SU-DHL-6 (cell line): ENCODE data around the gene COPS9.

ENCODE experiments used
- H2AFZ ChIP-seq: fragments of 200-600 bp; sonication (generic); 2 replicates; pipeline ENCODE4 v1.6.1; 2014; ENCODE audit warnings: low read depth, mild to moderate bottlenecking, moderate library complexity, mixed read lengths, antibody characterized with exemption, low read length; ENCODE audit not compliant: severe bottlenecking
- H3F3A ChIP-seq: fragments of 200-600 bp; shearing (Covaris generic); 2 replicates; pipeline ENCODE4 v1.6.0; 2016; ENCODE audit warnings: antibody characterized with exemption, mild to moderate bottlenecking; ENCODE audit not compliant: insufficient read depth
- H3K27ac ChIP-seq: fragments of 200-600 bp; sonication (generic); 2 replicates; pipeline ENCODE4 v1.5.1; 2016; ENCODE audit warnings: low read depth, mild to moderate bottlenecking, low read length, moderate library complexity, mixed read lengths
- H3K27me3 ChIP-seq: fragments of 200-600 bp; sonication (generic), shearing (Covaris generic); 2 replicates; pipeline ENCODE4 v1.6.0; 2014; ENCODE audit warnings: mild to moderate bottlenecking, low read length
- H3K36me3 ChIP-seq: fragments of 200-600 bp; sonication (generic); 2 replicates; pipeline ENCODE4 v1.6.1; 2014; ENCODE audit warnings: mild to moderate bottlenecking, low read length, mixed read lengths
- H3K4me2 ChIP-seq: fragments of 300-600, 200-600 bp; shearing (Covaris generic), sonication (generic); 2 replicates; pipeline ENCODE4 v1.6.0; 2014; ENCODE audit warnings: low read length, low read depth, mild to moderate bottlenecking; ENCODE audit not compliant: poor library complexity, severe bottlenecking
- H3K4me3 ChIP-seq: fragments of 200-600 bp; sonication (generic); 2 replicates; pipeline ENCODE4 v1.5.1; 2014; ENCODE audit warnings: antibody characterized with exemption, low read length, mild to moderate bottlenecking, mixed read lengths; ENCODE audit not compliant: insufficient read depth, poor library complexity, severe bottlenecking
- H3K79me2 ChIP-seq: fragments of 200-600 bp; sonication (generic); 2 replicates; pipeline ENCODE4 v1.6.1; 2014; ENCODE audit warnings: mild to moderate bottlenecking, low read length, moderate library complexity; ENCODE audit not compliant: insufficient read depth
- H3K9ac ChIP-seq: fragments of 200-600 bp; sonication (generic); 2 replicates; pipeline ENCODE4 v1.7.0; 2014; ENCODE audit warnings: mild to moderate bottlenecking, low read length
- H3K9me2 ChIP-seq: fragments of 200-600 bp; sonication (generic); replicated peaks from 2 replicates; pipeline ENCODE4 v1.6.1; 2014; ENCODE audit warnings: low read length; ENCODE audit not compliant: insufficient read depth
- H3K9me3 ChIP-seq: fragments of 200-600 bp; sonication (generic); 2 replicates; pipeline ENCODE4 v1.6.1; 2014; ENCODE audit warnings: low read length, mixed read lengths; ENCODE audit not compliant: insufficient read depth
- H4K20me1 ChIP-seq: fragments of 200-600 bp; sonication (generic); 2 replicates; pipeline ENCODE4 v1.6.1; 2014; ENCODE audit warnings: low read depth, mild to moderate bottlenecking, antibody characterized with exemption, low read length, moderate library complexity, mixed read lengths
- CTCF ChIP-seq: fragments of 200-600 bp; sonication (generic); IDR thresholded peaks from one replicate; pipeline ENCODE4 v1.5.1; 2017; ENCODE audit warnings: antibody characterized with exemption, mild to moderate bottlenecking, low read length, moderate library complexity; ENCODE audit not compliant: insufficient read depth, poor library complexity, severe bottlenecking
- EZH2phosphoT487 ChIP-seq: fragments of 200-600 bp; sonication (generic), shearing (Covaris generic); conservative IDR thresholded peaks from 2 replicates; pipeline ENCODE4 v1.6.1; 2018; ENCODE audit warnings: mild to moderate bottlenecking, antibody characterized with exemption, low read length, moderate library complexity, mixed read lengths

The COPS9 gene

GRCh38 chr2:240143276-240143675 lies 7.2 kb upstream of the COPS9 start:
- TF ChIP-seq CTCF: no peak
- no peak for TF ChIP-seq EZH2phosphoT487
- Histone ChIP-seq H3F3A (no peaks in the 10 kb centered on the region), H3K9ac (no peak overlapping the region), H3K36me3 (no peaks in the 10 kb centered on the region), H3K9me3 (no peaks in the 10 kb centered on the region), H3K27ac (no peak overlapping the region), H3K27me3 (no peaks in the 10 kb centered on the region), H3K79me2 (no peaks in the 10 kb centered on the region), H3K9me2 (no peaks in the 10 kb centered on the region), H3K4me2 (no peak overlapping the region), H2AFZ (no peak overlapping the region), H3K4me3 (no peak overlapping the region), H4K20me1 (no peaks in the 10 kb centered on the region)

DNA sequence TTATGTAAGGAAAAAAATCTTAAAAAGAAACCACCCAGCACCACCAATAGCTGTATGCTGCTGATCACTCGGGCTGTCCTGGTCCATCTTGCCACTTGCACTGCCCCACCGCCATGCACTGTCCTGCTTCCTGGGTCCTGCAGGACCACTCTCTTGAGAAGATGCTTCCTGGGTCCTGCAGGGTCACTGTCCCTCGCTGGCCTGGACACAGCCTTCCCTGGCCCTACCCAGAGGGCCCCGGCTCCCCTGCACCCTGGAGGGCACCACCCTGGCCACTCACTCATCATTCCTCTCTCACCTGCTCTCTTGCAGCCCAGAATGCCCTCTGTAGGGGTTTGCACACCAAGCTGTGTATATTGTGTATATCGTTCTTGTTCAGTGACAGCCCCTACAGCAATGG lies 6.8 kb upstream of the COPS9 start:
- Histone ChIP-seq H2AFZ (no peak overlapping the region), H3K27me3 (no peaks in the 10 kb centered on the region), H3K27ac (no peak overlapping the region), H3K9me2 (no peaks in the 10 kb centered on the region), H3K9ac (no peak overlapping the region), H4K20me1 (no peaks in the 10 kb centered on the region), H3K36me3 (no peaks in the 10 kb centered on the region), H3F3A (no peaks in the 10 kb centered on the region), H3K79me2 (no peaks in the 10 kb centered on the region), H3K4me3 (no peak overlapping the region), H3K9me3 (no peaks in the 10 kb centered on the region), H3K4me2 (no peak overlapping the region)
- TF ChIP-seq EZH2phosphoT487: no peak
- no peak for TF ChIP-seq CTCF

DNA sequence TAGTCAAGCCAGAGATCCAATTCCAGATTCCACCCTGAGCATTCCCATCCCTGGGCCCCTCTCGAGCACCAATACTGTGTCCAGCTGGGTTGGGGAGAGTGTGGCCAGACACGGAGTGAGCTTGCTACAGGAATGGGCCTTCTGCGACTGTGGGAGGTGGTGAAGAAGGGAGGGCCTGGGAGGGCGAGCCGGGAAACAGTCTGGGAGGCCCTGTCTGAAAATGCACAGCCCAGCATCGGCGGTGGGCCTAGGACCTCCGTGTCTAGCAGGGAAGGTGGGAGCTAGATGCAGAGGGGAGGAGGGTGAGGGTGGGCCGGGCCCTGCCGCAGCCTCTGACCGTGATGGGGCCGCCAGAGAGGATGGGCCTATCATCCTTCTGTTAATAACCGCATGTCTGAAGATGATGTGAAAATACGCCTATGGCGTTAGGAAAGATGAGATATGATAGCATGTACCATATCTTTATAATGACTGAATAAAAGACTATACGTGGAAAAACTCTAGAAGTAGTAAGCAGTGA lies 6.2 kb upstream of the COPS9 start:
- Histone ChIP-seq H3K9me3 (no peaks in the 10 kb centered on the region), H3K36me3 (no peaks in the 10 kb centered on the region), H4K20me1 (no peaks in the 10 kb centered on the region), H3K27me3 (no peaks in the 10 kb centered on the region), H3K4me2 (no peak overlapping the region), H3K27ac (no peak overlapping the region), H3K9ac (no peak overlapping the region), H2AFZ (no peak overlapping the region), H3K79me2 (no peaks in the 10 kb centered on the region), H3K9me2 (no peaks in the 10 kb centered on the region), H3F3A (no peaks in the 10 kb centered on the region), H3K4me3 (no peak overlapping the region)
- TF ChIP-seq CTCF (no peak), EZH2phosphoT487 (no peak)
